Activated CD4-positive, alpha-beta T cell treated with anti-CD3 and anti-CD28 coated beads, Interleukin-2, amount 50 U/mL, for 24 hours (primary cell): ENCODE data around the gene OAF.

ENCODE experiments used
- DNase-seq, 2 donors: peaks; one replicate each; pipeline ENCODE4 v3.0.0-alpha.2; 2020; ENCODE audit warnings: low read depth in 1 of 2, low spot score in 1 of 2

OAF gene

DNA sequence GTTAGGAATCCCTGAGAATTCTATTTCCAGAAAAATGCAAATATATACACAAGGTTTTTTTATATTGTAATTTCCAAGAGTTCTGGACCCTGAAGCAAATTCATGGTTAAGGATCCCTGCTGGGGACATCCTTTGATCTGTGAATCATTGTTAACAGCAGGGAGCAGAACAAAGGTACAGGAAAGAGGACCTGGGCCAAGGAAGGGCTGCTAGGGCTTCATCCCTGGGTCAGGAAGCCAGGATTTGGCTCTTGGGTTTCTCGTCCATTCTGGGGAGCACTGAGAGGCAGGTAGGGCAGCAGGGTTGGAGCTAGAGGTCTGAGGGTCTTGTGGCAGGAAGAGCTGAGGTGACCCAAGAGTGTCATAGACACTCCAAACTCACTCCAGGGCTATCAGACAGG is 10.2 kb upstream of the OAF start:
- DNase-seq = no peak

DNA sequence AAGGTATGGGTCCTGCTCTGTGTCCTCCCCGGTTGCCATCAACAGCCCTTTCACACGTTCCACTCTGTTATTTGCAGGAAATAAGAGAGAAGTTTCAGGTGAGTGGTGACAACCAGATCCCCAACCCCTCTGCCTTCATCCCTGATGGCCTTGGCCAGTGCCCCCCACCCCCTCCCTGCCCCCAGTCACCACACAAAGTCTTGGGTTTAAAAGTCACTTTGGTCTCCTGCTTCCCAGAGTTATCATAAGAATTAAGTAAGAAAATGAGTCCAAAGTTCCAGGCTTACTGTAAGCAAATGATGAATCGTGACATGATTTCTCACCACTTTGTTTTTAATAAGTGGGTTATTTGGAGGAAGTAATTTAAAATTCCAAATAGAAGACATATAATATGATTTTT is 9.2 kb upstream of the OAF start:
- DNase-seq = no peak

DNA sequence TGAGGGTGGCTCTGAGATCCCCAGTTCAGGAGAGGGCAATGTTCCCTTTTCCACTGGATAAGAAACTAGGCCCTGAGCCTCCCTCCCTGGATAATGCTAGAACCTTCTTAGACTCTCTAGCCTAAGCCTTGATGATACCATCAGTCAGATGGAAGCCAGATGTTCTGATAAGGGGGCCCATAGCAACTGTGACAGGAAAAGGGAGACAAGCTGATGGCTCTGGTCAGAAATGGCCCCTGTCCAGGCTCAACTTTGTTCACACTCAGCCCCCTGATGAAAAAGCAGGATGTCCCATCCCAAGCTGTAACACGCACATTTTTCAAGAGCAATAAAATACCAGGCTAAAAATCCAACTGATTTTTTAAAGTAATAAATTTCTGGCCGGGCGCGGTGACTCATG is 7.2 kb upstream of the OAF start:
- DNase-seq = no peak

DNA sequence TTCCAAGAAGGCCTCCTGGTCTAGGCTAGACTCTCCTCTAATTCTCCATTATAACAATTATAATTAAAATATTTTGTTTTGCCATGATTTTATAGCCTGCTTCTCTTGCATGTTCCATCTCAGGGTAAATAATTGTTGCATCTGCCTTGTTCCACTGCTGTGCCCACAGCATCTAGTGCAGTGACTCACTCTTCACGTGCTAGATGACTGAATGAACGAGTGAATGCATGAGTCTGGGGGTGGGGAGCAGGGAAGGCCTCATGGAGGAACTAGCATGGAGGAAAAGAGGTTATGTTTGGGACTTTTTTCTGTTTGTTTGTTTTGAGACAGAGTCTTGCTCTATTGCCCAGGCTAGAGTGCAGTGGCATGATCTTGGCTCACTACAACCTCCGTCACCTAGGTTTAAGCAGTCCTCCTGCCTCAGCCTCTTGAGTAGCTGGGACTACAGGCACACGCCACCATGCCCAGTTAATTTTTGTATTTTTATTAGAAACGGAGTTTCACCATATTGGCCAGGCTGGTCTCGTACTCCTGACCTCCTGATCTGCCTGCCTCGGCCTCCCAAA is 5.2 kb upstream of the OAF start:
- no peak for DNase-seq

DNA sequence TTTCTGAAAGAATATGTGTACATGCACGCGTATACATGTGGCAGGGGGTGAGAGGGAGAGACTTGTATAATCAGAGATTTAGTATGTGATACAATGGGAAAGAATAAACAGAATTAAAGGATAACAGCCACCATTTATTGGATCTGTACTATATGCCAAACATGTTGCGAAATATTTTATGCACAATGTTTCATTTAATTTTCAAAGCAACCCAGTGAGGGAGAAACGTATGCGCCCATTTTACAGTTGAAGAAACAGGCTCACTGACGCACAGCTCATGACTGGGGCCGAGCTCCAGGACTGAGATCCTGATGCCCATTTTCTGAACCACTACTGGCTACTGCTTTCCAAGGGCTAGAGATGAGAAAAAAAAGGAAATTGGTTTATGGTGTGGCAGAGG is 3.3 kb upstream of the OAF start:
- DNase-seq = no peak

DNA sequence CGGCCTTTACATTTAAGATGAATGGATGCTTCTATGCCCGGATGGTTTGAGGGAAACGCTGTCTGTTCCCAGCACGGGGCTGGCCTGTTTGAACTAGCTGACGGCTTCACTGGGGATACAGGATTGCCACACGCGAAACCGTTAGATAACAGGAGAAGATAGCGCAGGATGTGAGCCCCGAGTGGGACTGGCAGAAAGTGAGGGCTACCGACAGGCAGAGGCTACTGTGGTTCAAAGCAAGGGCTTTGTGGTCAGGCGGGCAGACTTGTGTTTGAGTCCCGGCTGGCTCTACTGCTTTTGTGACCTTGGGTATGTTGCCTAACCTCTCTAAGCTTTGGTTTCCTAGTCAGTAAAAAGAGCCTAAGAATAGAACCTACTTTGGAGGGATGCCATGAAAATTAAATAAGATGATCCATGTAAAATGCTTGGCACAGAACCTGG is 2.8 kb upstream of the OAF start:
- DNase-seq = no peak

DNA sequence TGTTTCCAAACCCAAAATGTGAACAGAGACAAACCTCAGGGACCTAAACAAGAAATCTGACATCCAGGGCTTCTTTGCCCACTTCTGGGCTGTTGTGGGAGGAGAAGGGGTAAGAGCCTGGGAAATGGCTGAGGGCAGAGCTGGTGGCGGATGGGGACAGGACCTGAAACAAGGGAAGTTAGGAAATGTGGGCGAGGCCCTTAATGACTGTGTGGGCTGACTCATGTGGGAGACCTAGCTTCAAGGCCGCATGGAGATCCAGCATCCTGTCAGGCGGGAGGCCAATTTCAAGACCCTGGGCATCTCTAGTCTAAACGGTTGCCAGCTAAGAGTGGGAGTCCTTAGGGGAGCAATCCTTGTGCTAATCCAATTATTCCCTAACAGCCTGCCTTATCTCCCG is 2.1 kb upstream of the OAF start:
- DNase-seq = no peak

DNA sequence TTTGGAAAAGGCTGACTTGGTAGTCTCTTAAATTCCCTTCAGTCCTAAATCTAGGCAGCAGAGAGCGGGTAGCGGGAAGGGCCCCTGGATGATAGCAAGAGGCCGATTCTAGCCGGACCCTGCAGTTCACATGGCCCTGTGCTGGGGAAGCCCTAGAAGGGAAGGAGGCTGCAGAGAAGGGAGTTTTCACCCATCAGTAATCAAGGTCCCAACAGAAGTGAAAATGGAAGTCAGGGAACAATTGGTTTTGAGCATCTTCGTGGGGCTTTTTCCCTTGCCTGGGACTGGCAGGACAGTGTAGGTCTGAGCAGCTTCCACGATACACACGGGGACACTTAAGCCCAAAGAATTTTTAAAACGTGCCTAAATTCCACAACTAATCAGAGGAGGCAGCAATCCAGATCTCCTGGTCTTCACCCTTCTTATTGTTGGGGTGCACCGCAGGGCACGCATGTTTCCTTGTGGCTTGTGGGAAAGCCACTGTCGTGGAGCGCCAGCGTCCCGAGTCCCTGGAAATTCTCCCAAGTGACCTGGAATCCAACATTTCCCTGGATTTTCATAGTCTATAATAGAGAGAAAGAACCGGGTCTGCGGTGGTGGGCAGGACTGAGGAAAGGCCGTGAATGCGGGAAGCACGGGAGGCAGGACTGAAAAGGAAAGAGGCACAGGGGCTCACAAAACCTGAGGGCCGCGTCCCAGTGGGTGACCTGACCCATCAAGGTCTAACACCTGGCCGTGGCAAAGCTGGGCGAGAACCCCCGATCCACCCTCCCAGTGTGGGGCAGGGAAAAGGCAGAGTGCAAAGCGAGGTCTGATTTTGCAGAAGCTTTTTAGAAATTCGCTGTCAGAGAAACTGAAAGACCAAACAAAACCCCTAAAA is 846 bp upstream of the OAF start:
- DNase-seq = no peak

DNA sequence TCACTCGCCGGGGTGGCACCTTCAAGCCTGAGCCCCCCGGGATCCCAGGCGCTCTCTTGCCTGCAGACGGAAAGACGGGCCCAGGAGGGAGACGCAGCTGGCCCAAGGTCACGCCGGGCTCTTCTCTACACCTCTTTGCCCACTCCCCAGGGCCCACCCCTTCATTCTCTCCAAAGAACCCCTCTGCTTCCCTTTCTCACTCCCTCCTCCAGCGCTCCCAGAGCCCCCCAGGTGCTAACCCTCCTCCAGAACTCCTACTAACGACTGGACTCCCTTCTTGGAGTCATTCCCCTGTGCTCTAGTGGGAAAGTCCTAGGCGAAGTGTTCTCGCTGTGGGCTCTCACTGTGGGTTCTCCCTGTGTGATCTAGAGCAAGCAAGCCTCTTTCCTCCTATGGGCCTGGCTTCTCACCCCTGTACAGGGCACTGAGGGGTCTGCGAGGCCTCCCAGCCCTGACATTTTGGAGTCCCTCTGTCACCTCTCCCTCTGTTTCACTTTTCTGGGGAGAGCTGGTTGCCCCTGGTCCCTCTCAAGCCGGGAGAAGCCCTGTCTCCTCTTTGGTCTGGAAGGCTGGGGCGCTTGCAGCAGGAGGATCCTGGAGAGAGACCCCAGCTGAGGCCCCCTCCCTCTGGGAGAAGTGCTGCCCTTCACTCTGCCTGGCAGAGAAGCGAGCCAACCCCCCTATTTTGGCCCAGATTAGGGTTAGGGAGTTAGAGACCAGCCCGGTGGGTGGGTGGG is 858 bp downstream of the OAF start:
- no peak for DNase-seq

DNA sequence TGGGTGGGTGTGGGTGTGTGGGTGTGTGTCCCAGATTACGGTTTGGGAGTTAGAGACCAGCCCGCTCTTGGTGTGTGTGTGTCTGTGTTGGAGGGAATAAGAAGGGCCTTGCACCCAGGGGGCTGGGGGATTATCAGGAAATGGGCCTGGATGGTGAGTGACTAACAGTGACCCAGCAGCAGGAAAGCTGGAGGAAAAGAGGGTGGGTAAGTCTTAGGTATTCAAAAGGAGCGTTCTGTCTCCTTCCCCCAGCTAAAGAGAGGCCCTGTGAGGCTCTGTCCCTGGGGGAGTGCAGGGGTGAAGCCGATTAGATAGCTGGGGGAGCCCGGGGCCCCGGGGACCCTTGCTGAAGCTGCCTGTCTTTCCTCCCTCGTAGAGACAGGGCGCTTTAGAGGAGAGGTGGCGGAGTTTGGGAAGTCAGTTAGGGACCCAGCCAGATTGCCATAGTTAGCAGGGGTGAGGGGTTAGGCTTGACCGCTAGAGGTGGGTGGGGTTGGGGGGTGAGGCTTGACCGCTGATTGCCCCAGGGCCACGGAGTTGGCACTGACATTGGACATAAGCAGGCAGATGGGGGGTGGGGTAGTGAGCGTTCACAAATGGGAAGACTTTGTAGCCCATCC is 1.5 kb downstream of the OAF start:
- no peak for DNase-seq

DNA sequence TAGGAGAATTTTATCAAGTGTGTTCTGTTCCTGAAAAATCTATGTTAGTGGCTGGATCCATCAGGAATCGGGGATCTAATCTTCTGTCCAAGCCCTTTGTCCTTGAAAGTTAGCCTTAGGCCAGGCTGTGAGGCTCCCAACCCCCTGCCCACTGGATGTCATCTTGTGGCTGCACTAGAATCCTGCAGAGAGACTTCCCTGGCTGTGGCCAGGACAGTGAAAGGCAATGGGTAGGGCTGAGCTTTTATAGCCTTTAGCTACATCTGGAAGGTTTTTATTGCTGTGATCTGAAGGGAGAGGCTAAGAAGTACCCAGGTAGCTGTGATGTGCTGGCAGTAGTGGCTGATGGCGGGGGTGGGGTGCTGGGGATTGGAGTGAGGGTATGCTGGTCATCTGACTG is 2.1 kb downstream of the OAF start:
- no peak for DNase-seq

DNA sequence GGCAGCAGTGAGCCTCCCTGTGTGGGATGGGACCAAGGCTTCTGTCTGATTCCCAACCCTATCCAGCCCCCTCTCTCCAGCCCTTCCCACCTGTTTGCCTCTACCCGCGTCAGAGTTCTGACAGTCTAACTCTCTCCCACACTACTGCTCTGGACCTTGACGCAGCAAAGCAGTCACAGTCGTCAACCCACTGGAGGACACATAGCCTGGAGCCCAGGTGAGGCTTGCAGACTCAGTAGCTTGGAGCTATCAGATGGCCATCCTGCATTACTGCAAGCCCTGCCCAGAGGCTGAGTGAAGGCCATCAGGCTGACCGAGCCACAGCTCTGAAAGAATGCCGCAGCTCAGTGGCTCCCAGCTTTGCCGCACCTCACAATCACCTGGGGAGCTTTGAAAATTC is 3.7 kb downstream of the OAF start:
- DNase-seq = no peak

DNA sequence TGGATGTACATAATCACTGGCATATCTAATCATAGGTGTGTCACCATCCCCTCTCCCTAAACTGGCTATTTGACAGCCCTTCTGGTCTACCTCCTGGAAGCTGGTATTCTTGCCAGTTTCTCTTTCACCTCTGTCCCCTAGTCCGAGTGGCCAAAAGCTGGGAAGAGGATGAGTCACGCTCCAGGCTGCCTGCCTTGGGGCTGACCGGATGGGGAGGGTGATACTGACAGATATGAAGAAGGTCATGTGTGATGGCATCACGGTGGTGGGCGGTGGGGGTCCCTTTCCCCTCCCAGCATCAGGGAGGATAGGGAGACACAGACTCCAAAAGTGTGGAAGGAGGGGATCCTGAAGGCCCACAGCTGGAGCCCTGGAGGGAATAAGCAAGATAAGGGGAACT is 4.8 kb downstream of the OAF start:
- no peak for DNase-seq

DNA sequence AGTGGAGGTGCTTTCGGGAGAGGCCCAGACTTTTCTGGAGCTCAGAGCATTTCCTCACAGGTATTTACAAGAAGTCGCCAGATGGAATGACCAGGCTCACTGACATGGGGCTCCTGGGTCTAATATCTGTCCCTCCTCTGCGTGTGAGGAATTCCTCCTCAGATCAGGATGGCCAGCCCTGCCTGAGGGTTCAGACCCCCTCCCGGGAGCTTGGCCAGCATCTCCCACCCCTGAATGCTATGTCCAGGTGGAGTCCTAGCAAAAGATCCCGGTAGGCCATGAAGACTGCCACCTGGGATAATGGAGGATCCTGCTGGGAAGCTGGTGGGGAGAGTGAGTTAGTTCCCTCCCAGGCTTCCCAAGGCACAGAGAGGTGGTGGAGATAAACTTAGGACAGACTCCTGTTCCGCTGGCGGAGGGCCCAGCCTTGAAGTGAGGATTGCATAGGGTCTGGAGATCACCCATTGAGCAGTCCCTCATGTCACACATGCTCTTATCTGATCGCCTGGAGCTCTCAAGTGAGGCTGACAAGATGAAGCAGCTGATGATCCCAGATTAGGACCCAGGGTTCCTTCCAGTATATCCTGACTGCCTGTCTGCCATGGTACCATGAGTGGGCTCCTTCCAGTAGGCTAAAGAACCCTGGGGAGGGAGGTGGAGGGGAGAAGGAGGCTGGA is 5.7 kb downstream of the OAF start:
- DNase-seq = no peak

DNA sequence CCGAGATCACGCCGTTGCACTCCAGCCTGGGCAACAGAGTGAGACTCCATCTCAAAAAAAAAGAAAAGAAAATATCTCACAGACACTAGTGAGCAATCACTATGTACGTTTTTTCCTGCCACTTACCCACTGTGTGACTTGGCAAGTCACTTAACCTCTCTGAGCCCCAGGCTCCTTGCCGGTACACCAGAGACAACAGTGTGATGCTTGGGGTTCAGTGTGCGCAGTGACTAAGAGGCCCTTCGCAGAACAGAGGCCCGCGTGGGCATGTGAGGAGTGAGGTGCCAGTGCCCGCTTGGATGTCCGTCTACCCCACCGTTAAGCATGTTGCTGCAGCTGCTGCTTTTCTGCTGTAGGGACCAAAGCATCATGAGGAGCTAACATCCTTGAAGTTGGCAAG is 6.7 kb downstream of the OAF start:
- DNase-seq = no peak

DNA sequence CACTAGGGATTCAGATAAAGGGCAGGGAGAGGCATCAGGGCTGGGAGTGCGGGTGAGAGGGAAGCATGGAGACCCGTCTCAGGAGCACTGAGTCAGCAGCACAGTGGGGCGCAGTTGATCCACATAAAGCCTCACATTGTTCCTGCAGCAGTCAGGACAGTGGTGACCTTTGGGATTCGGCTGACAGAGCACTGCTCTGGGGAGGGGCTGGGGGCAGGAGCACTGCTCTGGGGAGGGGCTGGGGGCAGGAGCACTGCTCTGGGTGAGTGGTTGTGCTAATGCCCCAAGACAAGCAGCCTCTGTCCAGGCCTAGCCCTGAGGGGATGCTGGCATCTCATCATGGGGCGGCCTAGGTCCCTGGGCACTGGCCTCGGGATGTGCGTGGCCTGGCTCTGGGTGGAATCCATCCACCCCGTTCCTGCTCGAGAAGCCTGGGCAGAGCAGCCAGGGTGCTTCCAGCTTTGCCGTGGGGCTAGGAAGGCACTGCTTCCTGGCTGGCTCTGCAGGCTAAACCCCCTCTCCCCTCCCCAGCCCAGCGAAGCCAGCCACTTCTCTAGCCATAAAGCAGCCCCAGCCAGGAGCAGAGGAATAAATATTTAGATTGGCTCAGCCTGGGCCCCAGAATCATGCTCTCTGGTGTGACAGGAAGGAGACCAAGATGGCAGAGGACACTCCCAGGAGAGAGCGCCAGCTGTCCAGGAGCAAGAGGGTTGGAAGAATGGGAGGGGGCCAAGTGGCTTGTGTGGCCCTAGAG is 7.3 kb downstream of the OAF start:
- DNase-seq = no peak

DNA sequence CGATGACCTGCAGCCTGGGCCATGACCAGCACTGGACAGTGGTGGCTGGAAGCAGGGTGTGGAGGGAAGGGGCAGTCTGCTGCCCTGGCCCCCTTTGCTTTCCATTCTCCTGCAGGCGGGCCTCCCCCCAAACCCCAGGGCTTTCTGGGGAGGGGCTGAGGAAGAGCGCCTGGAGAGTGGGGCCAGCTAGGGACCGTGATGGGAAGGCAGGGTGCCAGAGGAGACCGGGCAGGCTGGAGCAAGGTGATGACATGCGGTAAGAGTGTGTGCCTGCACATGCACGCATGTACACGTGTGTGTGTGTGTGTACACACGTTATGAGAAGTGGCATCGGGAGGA is 7.8 kb downstream of the OAF start:
- DNase-seq = no peak

DNA sequence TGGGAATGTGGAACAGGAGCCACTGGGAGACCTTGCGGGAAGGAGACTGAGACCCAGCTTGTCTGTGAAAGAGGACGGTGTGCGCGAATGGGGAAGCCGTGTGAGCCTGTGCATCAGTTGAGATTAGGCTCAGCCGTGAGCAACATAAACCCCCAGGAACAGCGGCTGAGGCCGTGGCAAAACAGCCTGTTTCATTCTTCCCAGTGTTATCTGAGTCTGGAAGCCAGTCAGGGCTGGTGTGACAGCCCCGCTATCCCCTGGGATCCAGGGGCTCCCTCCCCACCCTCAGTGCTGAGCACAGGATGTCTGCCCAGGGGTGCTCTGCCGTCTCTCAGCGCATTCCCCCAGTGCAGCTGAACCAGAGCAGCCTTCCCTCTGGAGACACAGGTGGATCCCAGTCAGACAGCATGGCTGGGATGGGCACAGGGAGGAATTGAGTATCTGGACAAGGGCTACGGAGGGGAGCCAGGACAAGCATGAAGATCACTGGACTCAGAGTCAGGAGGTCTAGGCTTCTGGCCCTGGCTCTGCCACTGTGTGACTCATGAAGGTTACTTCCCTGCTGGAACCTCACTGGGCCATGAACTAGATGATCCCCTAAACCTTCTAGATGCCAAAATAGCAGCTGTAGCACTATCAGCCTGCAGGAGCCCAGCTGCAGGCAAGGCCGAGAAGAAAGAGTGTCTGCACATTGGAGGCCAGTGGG is 8.6 kb downstream of the OAF start:
- no peak for DNase-seq

DNA sequence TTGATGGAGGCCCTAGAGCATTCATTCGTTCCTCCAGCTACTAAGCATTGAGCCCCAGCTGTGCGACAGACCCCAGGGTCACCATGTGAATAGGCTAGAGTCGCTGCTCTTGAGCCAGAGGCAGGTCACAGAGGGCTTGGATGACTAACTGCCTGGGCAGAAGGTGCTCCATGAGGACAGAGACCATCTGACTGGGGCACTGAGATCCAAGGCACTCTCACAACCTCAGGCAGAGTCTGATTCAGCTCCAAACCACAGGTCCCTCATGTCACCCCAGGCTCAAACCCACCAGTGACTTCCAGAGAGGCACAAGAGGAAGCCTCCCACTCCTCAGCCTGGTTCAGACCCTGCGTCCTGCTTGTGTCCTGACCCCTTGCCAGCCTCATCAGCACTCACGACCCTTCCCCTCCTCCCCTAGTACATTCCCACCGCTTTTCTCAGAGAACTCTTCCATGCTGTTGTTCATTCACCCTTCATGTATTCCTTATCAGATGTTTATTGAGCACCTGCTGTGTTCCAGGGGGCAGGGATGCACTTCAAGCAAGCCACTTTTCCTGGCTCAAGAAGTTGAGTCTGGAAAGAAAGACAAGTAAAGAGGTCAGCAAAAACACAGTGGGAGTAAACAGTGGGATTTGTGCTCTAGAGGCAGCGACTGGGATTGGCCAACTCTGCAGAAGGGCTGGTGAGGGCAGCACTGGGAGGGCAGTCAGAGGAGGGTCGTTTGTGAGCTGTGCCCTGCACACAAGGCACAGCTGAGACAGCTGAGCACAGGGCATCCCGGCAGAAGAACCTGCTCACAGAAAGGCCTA is 9.3 kb downstream of the OAF start:
- DNase-seq = no peak

DNA sequence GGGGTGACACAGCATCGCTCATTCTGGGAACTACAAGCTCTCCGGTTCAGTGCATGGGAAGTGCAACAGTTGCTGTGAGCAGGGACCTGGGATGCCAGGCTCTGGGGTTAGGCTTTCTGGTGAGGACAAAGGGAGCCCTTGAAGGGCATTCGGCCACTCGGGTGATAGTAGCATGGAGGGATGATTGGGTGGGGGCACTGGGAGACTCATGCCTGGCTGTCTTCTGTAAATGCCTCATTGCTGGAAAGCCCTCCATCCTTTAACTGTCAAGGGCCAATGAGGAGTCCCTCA is 9.9 kb downstream of the OAF start:
- no peak for DNase-seq
